ENCODE results near the gene SPRYD3.

DNA sequence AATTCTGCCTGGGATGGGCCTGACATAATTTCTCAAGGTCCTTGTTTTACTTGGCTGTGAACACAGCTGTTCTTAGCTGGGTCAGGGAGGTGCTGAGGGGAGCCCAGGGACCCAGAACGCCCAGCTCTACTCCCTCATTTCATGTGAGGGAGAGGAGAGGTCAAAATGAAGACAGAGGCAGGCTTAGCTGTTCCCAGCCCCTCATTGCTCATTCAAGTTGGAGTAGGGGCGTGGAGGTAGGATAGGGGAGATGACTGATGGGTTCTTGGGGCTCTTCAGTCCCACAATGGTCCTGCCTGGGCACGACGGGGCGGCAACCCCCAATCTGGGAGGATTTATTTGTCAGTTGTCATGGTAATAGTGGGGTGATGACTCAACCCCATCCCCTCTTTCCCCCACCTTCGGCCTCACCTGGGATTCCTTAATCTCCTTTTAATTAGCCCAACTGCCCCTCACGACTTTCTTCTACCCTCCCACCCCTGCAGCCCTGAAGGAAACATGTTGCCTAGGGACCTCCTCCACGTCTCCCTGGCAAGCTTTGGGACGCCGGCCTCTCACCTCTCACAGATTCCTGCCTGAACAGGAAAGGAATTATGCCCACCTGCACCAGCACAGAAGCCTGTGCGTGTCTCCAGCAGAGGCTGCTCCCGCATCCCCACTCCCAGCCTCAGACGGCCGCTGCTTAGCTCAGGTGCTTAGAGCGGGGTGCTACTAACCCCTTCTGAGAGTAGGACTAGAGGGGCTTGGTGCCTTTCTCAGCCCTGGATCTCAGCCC is 10.2 kb downstream of the SPRYD3 start:
- TF ChIP-seq, protein P1, sequence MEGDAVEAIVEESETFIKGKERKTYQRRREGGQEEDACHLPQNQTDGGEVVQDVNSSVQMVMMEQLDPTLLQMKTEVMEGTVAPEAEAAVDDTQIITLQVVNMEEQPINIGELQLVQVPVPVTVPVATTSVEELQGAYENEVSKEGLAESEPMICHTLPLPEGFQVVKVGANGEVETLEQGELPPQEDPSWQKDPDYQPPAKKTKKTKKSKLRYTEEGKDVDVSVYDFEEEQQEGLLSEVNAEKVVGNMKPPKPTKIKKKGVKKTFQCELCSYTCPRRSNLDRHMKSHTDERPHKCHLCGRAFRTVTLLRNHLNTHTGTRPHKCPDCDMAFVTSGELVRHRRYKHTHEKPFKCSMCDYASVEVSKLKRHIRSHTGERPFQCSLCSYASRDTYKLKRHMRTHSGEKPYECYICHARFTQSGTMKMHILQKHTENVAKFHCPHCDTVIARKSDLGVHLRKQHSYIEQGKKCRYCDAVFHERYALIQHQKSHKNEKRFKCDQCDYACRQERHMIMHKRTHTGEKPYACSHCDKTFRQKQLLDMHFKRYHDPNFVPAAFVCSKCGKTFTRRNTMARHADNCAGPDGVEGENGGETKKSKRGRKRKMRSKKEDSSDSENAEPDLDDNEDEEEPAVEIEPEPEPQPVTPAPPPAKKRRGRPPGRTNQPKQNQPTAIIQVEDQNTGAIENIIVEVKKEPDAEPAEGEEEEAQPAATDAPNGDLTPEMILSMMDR (IDR thresholded peaks at IDR 0.05): no peak
- TF ChIP-seq POLR2A (IDR thresholded peaks at IDR 0.05): no peak

All from uterus (tissue), 2 donors.